Stomach (tissue), 4 donors: ENCODE data around the gene CACTIN.

ENCODE experiments used
- POLR2AphosphoS5 ChIP-seq, 3 donors: sonication (generic); formaldehyde crosslinking; IDR thresholded peaks; one replicate each; pipeline ENCODE4 v1.6.1; 2016; ENCODE audit warnings: antibody characterized with exemption in 3 of 3
- TF ChIP-seq, protein P1 (sequence below), 7 experiments: fragments of 450-650 bp in 4 of 7; fragments of 200-600 bp in 3 of 7; sonication (generic) in 3 of 7; IDR thresholded peaks; one replicate each; pipeline ENCODE4 v1.5.1; 2016 to 2019; ENCODE audit warnings: antibody characterized with exemption in 7 of 7, control low read depth in 2 of 7, mild to moderate bottlenecking in 1 of 7

DNA sequence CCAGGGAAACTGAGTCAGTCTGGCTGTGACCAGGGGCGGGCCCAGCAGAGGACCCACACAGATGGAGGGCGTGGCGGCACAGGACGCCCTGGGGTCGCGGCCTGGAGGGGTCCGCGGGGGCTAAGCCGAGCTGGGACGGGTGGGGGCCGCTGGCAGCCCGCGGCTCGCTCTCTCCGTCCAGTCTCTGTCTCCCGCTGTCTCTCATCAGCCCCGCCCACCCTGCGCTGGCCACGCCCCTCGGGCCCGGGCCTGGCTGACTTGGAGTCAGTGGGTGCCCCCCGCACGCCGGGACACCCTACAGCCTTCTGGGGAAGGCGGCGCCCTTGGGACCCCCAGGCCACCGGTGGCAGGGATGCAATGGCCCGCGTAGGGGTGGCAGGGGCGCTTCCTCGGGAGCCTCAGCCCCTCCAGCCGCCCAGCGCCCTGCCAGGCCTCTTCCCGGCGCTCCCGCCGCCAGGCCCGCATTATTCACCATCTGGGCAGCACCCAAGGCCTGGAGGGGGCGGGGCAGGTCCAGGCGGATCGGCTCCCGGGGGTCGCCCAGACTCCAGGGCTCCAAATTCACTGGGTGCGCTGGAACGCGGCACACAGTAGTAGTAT is 19.8 kb downstream of the CACTIN start, which contains the start of gene TBXA2R:
- TF ChIP-seq, protein P1, sequence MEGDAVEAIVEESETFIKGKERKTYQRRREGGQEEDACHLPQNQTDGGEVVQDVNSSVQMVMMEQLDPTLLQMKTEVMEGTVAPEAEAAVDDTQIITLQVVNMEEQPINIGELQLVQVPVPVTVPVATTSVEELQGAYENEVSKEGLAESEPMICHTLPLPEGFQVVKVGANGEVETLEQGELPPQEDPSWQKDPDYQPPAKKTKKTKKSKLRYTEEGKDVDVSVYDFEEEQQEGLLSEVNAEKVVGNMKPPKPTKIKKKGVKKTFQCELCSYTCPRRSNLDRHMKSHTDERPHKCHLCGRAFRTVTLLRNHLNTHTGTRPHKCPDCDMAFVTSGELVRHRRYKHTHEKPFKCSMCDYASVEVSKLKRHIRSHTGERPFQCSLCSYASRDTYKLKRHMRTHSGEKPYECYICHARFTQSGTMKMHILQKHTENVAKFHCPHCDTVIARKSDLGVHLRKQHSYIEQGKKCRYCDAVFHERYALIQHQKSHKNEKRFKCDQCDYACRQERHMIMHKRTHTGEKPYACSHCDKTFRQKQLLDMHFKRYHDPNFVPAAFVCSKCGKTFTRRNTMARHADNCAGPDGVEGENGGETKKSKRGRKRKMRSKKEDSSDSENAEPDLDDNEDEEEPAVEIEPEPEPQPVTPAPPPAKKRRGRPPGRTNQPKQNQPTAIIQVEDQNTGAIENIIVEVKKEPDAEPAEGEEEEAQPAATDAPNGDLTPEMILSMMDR (IDR thresholded peaks at IDR 0.05): no peak
- TF ChIP-seq POLR2AphosphoS5 (IDR thresholded peaks at IDR 0.05): no peak
